Ishikawa (cell line): Measurements from ENCODE around the gene ADGRG1.

Experiments
- EGR1 ChIP-seq: IDR thresholded peaks from 2 replicates; pipeline ENCODE4 v1.6.1; 2012
- TAF1 ChIP-seq: IDR thresholded peaks from 2 replicates; pipeline ENCODE4 v1.6.1; 2012; ENCODE audit warnings: low read depth, mild to moderate bottlenecking

DNA sequence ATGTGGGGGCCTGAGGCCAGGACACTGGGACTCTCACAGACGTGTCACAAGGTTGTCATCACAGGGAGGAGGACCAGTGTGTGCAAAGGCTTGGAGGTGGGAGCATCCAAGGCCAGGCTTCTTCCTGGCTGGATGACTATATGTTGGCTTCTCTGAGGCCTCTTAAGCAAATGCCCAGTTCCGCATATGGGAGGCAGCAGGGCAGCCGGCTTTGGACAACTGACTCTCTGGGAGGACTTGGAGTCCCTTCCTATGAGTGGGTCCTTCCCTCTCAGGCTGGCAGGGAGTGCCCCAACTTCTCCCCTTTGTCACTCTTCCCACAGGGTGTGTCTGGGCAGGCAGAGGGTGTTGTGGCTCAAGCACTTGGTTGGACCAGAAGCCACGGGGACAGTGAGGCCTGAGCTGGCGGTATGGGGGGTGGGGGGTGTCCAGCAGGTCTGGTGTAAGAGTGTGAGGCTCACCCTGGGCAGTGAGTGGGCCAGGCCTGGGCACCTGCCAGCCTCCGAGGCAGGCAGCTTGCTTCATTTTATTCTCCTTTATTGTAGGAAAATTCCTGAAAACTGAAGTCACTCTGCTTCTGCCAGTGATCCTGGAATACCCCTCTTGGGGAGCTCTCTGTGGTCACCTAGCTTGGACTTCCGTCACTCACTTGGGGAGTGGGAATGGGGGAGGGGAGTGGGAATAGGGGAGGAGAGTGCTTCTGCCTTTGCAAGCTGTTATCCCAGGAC is 14.9 kb downstream of the ADGRG1 start:
- TF ChIP-seq EGR1 (no peak), TAF1 (no peak)
